Hepatic stellate cell (primary cell): ENCODE data around the gene TLR3.
A peak's percentile ranks its signal among the peaks of the same experiment; 100 is the strongest.

Source experiments
- DNase-seq: peaks from one replicate; pipeline ENCODE4 v3.0.0; 2011; ENCODE audit warnings: low spot score

Gene TLR3

GRCh38 chr4:186105647-186106321 lies 36.8 kb downstream of the TLR3 start:
- DNase-seq: no peak

GRCh38 chr4:186107947-186108346 lies 39.0 kb downstream of the TLR3 start:
- DNase-seq: no peak

- DNase-seq: no peak
These were observed 39.4 kb downstream of the TLR3 start for GRCh38 chr4:186108391-186108790.

- DNase-seq: no peak
These were observed 40.3 kb downstream of the TLR3 start for GRCh38 chr4:186109245-186109644.

GRCh38 chr4:186116697-186117096 lies 47.7 kb downstream of the TLR3 start:
- DNase-seq: no peak

- no peak for DNase-seq
These were observed 49.6 kb downstream of the TLR3 start for GRCh38 chr4:186118582-186118981.

GRCh38 chr4:186121057-186121456 lies 52.1 kb downstream of the TLR3 start:
- DNase-seq: no peak

GRCh38 chr4:186128842-186129241 lies 59.9 kb downstream of the TLR3 start:
- no peak for DNase-seq

- no peak for DNase-seq
These were observed 63.0 kb downstream of the TLR3 start for GRCh38 chr4:186131935-186132334.

- no peak for DNase-seq
These were observed 63.8 kb downstream of the TLR3 start for GRCh38 chr4:186132577-186133242.

- no peak for DNase-seq
These were observed 65.3 kb downstream of the TLR3 start for GRCh38 chr4:186134257-186134656.

- no peak for DNase-seq
These were observed 65.9 kb downstream of the TLR3 start for GRCh38 chr4:186134861-186135260.

- peak; percentile 21 for DNase-seq
These were observed 68.3 kb downstream of the TLR3 start for GRCh38 chr4:186137196-186137794.
